ENCODE data around the gene SERGEF. TPM values are rescaled to one million over a fixed set of nuclear protein-coding genes. Genes with fewer than 3 reads are reported as not detected.

The SERGEF gene
- total and polyA plus RNA-seq, 4 donors: 12.0 to 17.9 (median 13.4) TPM

DNA sequence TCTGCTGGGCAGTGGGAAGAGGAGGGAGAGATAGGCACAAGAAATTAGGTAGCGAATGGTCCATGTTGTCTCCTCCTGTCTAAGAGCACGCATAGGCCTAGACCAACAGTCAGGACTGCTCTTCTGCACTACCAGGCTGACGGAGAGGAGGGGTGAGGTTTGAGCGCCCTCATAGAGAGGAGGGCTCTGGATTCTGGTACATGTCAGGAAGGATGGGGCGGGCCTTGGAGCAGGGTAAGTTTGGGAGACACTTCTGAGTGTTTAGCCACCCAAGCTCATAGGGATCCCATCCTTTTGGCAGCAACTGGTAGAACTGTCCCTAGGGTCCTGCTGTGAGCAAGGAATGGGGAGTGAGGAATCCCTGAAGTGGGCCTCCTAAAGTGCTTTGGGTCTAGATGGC, 217.9 kb downstream of the SERGEF start (continued):
- TF ChIP-seq, protein P1, sequence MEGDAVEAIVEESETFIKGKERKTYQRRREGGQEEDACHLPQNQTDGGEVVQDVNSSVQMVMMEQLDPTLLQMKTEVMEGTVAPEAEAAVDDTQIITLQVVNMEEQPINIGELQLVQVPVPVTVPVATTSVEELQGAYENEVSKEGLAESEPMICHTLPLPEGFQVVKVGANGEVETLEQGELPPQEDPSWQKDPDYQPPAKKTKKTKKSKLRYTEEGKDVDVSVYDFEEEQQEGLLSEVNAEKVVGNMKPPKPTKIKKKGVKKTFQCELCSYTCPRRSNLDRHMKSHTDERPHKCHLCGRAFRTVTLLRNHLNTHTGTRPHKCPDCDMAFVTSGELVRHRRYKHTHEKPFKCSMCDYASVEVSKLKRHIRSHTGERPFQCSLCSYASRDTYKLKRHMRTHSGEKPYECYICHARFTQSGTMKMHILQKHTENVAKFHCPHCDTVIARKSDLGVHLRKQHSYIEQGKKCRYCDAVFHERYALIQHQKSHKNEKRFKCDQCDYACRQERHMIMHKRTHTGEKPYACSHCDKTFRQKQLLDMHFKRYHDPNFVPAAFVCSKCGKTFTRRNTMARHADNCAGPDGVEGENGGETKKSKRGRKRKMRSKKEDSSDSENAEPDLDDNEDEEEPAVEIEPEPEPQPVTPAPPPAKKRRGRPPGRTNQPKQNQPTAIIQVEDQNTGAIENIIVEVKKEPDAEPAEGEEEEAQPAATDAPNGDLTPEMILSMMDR (IDR thresholded peaks at IDR 0.05; ENCODE audit: low read depth, low read length, missing input control): no peak

DNA sequence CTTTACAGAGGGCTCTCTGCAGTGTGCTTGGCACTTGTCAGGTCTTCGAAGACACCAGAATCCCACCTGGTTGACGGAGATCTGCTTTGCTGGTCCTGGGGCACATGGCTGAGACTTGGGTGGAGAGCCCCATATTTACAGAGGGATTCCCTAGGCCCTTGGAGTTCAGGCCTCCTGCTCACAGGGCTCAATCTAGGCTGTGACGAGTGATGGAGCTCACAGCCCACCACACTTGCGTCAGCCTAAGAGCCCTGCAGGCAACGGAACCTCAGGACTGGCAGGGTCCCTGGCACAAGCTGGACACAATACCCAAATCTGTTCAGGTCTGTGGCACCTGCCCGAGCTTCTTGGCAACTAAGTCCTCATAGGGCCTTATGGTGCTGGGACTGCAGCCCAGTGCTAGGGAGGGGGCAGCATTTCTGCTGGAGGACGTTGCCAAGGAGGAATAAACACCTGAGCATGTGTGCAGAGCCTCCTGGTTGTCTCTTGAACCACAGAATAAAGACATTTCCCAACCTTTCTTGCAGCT, 219.1 kb downstream of the SERGEF start:
- DNase-seq (ENCODE audit: low spot score): no peak
- Histone ChIP-seq H3K27ac (ENCODE audit: low read depth in 1 of 2, low read length in 2 of 2) (no peak overlapping the region), H3K27me3 (ENCODE audit: control insufficient read depth in 4 of 4, insufficient read depth in 4 of 4, low read length in 3 of 4) (no peaks in the 10 kb centered on the region), H3K36me3 (ENCODE audit: control insufficient read depth in 4 of 4, insufficient read depth in 3 of 4, low read depth in 1 of 4, low read length in 3 of 4) (no peaks in the 10 kb centered on the region), H3K4me3 (ENCODE audit: low read depth in 1 of 3, low read length in 3 of 3) (no peak overlapping the region), H3K4me1 (ENCODE audit: control insufficient read depth in 4 of 4, insufficient read depth in 4 of 4, low read length in 3 of 4) (no peaks in the 10 kb centered on the region), H3K9me3 (ENCODE audit: control insufficient read depth in 4 of 4, low read length in 3 of 4) (no peaks in the 10 kb centered on the region), H3K9ac (ENCODE audit: low read depth in 1 of 2, low read length in 2 of 2) (no peak overlapping the region)
- 96% methylated on average over 7 of the region's 7 CpGs for WGBS
- TF ChIP-seq NR2F2 (IDR thresholded peaks at IDR 0.05) (no peak), FOXA1 (IDR thresholded peaks at IDR 0.05) (no peak), GABPA (IDR thresholded peaks at IDR 0.05 in 1 of 2, conservative IDR thresholded peaks at IDR 0.05 in 1 of 2) (no peak), YY1 (IDR thresholded peaks at IDR 0.05) (no peak), SP1 (IDR thresholded peaks at IDR 0.05) (no peak), HNF4G (IDR thresholded peaks at IDR 0.05) (no peak), FOXA2 (IDR thresholded peaks at IDR 0.05) (no peak), JUND (IDR thresholded peaks at IDR 0.05) (no peak), RXRA (IDR thresholded peaks at IDR 0.05) (no peak), EGR1 (IDR thresholded peaks at IDR 0.05; ENCODE audit: low read depth in 2 of 2) (no peak), TAF1 (conservative IDR thresholded peaks at IDR 0.05) (no peak), RAD21 (IDR thresholded peaks at IDR 0.05) (no peak), HNF4A (conservative IDR thresholded peaks at IDR 0.05) (no peak)
- TF ChIP-seq, protein P2, sequence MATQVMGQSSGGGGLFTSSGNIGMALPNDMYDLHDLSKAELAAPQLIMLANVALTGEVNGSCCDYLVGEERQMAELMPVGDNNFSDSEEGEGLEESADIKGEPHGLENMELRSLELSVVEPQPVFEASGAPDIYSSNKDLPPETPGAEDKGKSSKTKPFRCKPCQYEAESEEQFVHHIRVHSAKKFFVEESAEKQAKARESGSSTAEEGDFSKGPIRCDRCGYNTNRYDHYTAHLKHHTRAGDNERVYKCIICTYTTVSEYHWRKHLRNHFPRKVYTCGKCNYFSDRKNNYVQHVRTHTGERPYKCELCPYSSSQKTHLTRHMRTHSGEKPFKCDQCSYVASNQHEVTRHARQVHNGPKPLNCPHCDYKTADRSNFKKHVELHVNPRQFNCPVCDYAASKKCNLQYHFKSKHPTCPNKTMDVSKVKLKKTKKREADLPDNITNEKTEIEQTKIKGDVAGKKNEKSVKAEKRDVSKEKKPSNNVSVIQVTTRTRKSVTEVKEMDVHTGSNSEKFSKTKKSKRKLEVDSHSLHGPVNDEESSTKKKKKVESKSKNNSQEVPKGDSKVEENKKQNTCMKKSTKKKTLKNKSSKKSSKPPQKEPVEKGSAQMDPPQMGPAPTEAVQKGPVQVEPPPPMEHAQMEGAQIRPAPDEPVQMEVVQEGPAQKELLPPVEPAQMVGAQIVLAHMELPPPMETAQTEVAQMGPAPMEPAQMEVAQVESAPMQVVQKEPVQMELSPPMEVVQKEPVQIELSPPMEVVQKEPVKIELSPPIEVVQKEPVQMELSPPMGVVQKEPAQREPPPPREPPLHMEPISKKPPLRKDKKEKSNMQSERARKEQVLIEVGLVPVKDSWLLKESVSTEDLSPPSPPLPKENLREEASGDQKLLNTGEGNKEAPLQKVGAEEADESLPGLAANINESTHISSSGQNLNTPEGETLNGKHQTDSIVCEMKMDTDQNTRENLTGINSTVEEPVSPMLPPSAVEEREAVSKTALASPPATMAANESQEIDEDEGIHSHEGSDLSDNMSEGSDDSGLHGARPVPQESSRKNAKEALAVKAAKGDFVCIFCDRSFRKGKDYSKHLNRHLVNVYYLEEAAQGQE (IDR thresholded peaks at IDR 0.05): no peak
- TF ChIP-seq, protein P3, sequence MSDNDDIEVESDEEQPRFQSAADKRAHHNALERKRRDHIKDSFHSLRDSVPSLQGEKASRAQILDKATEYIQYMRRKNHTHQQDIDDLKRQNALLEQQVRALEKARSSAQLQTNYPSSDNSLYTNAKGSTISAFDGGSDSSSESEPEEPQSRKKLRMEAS (IDR thresholded peaks at IDR 0.05): no peak
- TF ChIP-seq, protein P4, sequence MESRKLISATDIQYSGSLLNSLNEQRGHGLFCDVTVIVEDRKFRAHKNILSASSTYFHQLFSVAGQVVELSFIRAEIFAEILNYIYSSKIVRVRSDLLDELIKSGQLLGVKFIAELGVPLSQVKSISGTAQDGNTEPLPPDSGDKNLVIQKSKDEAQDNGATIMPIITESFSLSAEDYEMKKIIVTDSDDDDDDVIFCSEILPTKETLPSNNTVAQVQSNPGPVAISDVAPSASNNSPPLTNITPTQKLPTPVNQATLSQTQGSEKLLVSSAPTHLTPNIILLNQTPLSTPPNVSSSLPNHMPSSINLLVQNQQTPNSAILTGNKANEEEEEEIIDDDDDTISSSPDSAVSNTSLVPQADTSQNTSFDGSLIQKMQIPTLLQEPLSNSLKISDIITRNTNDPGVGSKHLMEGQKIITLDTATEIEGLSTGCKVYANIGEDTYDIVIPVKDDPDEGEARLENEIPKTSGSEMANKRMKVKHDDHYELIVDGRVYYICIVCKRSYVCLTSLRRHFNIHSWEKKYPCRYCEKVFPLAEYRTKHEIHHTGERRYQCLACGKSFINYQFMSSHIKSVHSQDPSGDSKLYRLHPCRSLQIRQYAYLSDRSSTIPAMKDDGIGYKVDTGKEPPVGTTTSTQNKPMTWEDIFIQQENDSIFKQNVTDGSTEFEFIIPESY (IDR thresholded peaks at IDR 0.05): no peak
- TF ChIP-seq, protein P1 (IDR thresholded peaks at IDR 0.05; ENCODE audit: low read depth, low read length, missing input control): no peak
- TF ChIP-seq, protein P5, sequence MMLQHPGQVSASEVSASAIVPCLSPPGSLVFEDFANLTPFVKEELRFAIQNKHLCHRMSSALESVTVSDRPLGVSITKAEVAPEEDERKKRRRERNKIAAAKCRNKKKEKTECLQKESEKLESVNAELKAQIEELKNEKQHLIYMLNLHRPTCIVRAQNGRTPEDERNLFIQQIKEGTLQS (IDR thresholded peaks at IDR 0.05): no peak
